HCT116 (cell line): ENCODE results near the gene PAX9. TPM values are rescaled to one million over a fixed set of nuclear protein-coding genes. Genes with fewer than 3 reads are reported as not detected.

Source experiments
- ATAC-seq: fragments of 200-7000 bp; cut with Tn5 transposase; 2 replicates; pipeline ENCODE4 v1.9.1; 2020; ENCODE audit warnings: mild to moderate bottlenecking, moderate library complexity
- BruUV-seq: library from RNA; stranded (reverse); fragments of 400-500 nt; replicated peaks from 2 replicates; lab custom pipeline; 2021; lab: Mats Ljungman, UMichigan
- CTCF ChIA-PET: fragments of 300-600 bp; sonication (Branson Sonifier 250); formaldehyde crosslinking; loops from one replicate; lab custom pipeline; 2021; ENCODE audit warnings: antibody characterized with exemption; lab: Charles Lee
- POLR2A ChIA-PET: fragments of 300-600, 350-600 bp; sonication (Branson Sonifier 250); formaldehyde crosslinking; loops from one replicate; lab custom pipeline; 2021; ENCODE audit warnings: antibody characterized with exemption; lab: Charles Lee
- RAD21 ChIA-PET, 2 experiments: fragments of 300-600 bp; sonication (Branson Sonifier 250); formaldehyde crosslinking; loops; one replicate each; lab custom pipeline; 2023; ENCODE audit warnings: low total read pairs in 2 of 2; ENCODE audit not compliant: uncharacterized antibody in 2 of 2, unreplicated experiment in 2 of 2, low non-redundant PET in 1 of 2; lab: Charles Lee
- DNase-seq: peaks from one replicate; pipeline ENCODE4 v3.0.0-alpha.2; 2010; ENCODE audit warnings: low read depth, low spot score
- H2AFZ ChIP-seq: fragments of 200-600 bp; shearing (Covaris generic), sonication (generic); 2 replicates; pipeline ENCODE4 v1.6.1; 2017; ENCODE audit warnings: low read depth, mixed run types, mixed read lengths, antibody characterized with exemption, low read length; ENCODE audit not compliant: poor library complexity, severe bottlenecking
- H3K27ac ChIP-seq: 2 replicates; pipeline ENCODE4 v1.5.1; 2012; ENCODE audit warnings: low read depth, low read length
- H3K27me3 ChIP-seq: fragments of 200-600 bp; sonication (generic); 2 replicates; pipeline ENCODE4 v1.6.1; 2016; ENCODE audit warnings: mixed run types, low read length, mixed read lengths; ENCODE audit not compliant: insufficient read depth
- H3K36me3 ChIP-seq, 2 experiments: fragments of 200-500 bp in 1 of 2; fragments of 200-600 bp in 1 of 2; sonication (Bioruptor generic) in 1 of 2; sonication (generic) in 1 of 2; 2 replicates each; pipeline versions ENCODE4 v1.5.1 to v1.6.1; 2014 to 2016; ENCODE audit warnings: low read length in 2 of 2, inconsistent platforms in 1 of 2, mixed read lengths in 1 of 2, mixed run types in 1 of 2; ENCODE audit not compliant: insufficient read depth in 2 of 2, control insufficient read depth in 1 of 2
- H3K4me1 ChIP-seq, 2 experiments: fragments of 200-600 bp in 1 of 2; sonication (generic) in 1 of 2; 2 replicates each; pipeline versions ENCODE4 v1.5.1 to v1.6.1; 2012 to 2017; ENCODE audit warnings: low read length in 2 of 2, inconsistent platforms in 1 of 2, mild to moderate bottlenecking in 1 of 2, mixed read lengths in 1 of 2, mixed run types in 1 of 2, moderate library complexity in 1 of 2; ENCODE audit not compliant: insufficient read depth in 2 of 2, control insufficient read depth in 1 of 2
- H3K4me2 ChIP-seq: fragments of 200-600 bp; sonication (generic); 2 replicates; pipeline ENCODE4 v1.6.1; 2017; ENCODE audit warnings: mixed run types, low read length, mixed read lengths
- H3K4me3 ChIP-seq, 2 experiments: fragments of 200-600 bp in 1 of 2; sonication (generic) in 1 of 2; replicated peaks in 1 of 2; 2 replicates each; pipeline ENCODE4 v1.5.1; 2011 to 2016; ENCODE audit warnings: low read length in 2 of 2, control low read depth in 1 of 2, low read depth in 1 of 2, mild to moderate bottlenecking in 1 of 2, mixed read lengths in 1 of 2, mixed run types in 1 of 2
- H3K79me2 ChIP-seq: fragments of 200-600 bp; sonication (generic); 2 replicates; pipeline ENCODE4 v1.6.1; 2017; ENCODE audit warnings: mild to moderate bottlenecking, mixed run types, low read length, moderate library complexity, mixed read lengths; ENCODE audit not compliant: insufficient read depth
- H3K9ac ChIP-seq: fragments of 200-600 bp; sonication (generic); 2 replicates; pipeline ENCODE4 v1.6.1; 2016; ENCODE audit warnings: low read length, mixed read lengths
- H3K9me2 ChIP-seq: fragments of 200-600 bp; sonication (generic), shearing (Covaris generic); 2 replicates; pipeline ENCODE4 v1.6.1; 2017; ENCODE audit warnings: mixed run types, mild to moderate bottlenecking, moderate library complexity; ENCODE audit not compliant: insufficient read depth
- H3K9me3 ChIP-seq, 2 experiments: fragments of 200-500 bp in 1 of 2; fragments of 200-600 bp in 1 of 2; sonication (Bioruptor generic) in 1 of 2; sonication (generic) in 1 of 2; 2 replicates each; pipeline ENCODE4 v1.6.1; 2014 to 2017; ENCODE audit warnings: low read length in 2 of 2, mixed read lengths in 2 of 2, inconsistent platforms in 1 of 2, low read depth in 1 of 2, mild to moderate bottlenecking in 1 of 2, mixed run types in 1 of 2, moderate library complexity in 1 of 2; ENCODE audit not compliant: control insufficient read depth in 1 of 2, insufficient read depth in 1 of 2
- H4K20me1 ChIP-seq: fragments of 200-600 bp; sonication (generic), shearing (Covaris generic); 2 replicates; pipeline ENCODE4 v1.6.1; 2017; ENCODE audit warnings: mixed run types, mild to moderate bottlenecking, moderate library complexity; ENCODE audit not compliant: insufficient read depth
- CBX3 ChIP-seq: IDR thresholded peaks from 2 replicates; pipeline ENCODE4 v1.6.1; 2012; ENCODE audit warnings: low read depth
- CEBPB ChIP-seq: IDR thresholded peaks from 2 replicates; pipeline ENCODE4 v1.6.1; 2012; ENCODE audit warnings: low read depth
- ELF1 ChIP-seq: IDR thresholded peaks from 2 replicates; pipeline ENCODE4 v1.6.1; 2012; ENCODE audit warnings: low read depth, borderline replicate concordance
- EZH2phosphoT487 ChIP-seq: fragments of 200-600 bp; IDR thresholded peaks from 2 replicates; pipeline ENCODE4 v1.6.1; 2018; ENCODE audit warnings: antibody characterized with exemption, borderline replicate concordance
- FOSL1 ChIP-seq: IDR thresholded peaks from 2 replicates; pipeline ENCODE4 v1.6.1; 2012; ENCODE audit warnings: low read depth
- JUND ChIP-seq: IDR thresholded peaks from 2 replicates; pipeline ENCODE4 v1.6.1; 2012
- POLR2AphosphoS5 ChIP-seq: IDR thresholded peaks from 2 replicates; pipeline ENCODE4 v1.6.1; 2011; ENCODE audit warnings: mild to moderate bottlenecking, low read depth, low read length, moderate library complexity
- RAD21 ChIP-seq: IDR thresholded peaks from 2 replicates; pipeline ENCODE4 v1.6.1; 2012; ENCODE audit warnings: low read depth, mild to moderate bottlenecking
- SIN3A ChIP-seq: IDR thresholded peaks from 2 replicates; pipeline ENCODE4 v1.6.1; 2012; ENCODE audit warnings: low read depth
- SRF ChIP-seq: IDR thresholded peaks from 2 replicates; pipeline ENCODE4 v1.6.1; 2012; ENCODE audit warnings: low read depth
- TCF7L2 ChIP-seq: IDR thresholded peaks from 2 replicates; pipeline ENCODE4 v1.7.0; 2011; ENCODE audit warnings: borderline replicate concordance, inconsistent platforms; ENCODE audit not compliant: insufficient read depth, insufficient read length; ENCODE audit errors: extremely low read depth
- YY1 ChIP-seq: IDR thresholded peaks from 2 replicates; pipeline ENCODE4 v1.6.1; 2011; ENCODE audit warnings: low read length, low read depth, moderate library complexity, mild to moderate bottlenecking; ENCODE audit not compliant: insufficient replicate concordance; ENCODE audit errors: extremely low read depth
- ZFX ChIP-seq: fragments of 450-650 bp; IDR thresholded peaks from 2 replicates; pipeline ENCODE4 v1.6.1; 2017
- ZNF274 ChIP-seq: fragments of 200-500 bp; sonication (Bioruptor generic); IDR thresholded peaks from 2 replicates; pipeline ENCODE4 v1.6.1; 2014; ENCODE audit warnings: mild to moderate bottlenecking, low read depth, low read length, inconsistent platforms
- intact Hi-C: fragments of 100-400 bp; cut with micrococcal nuclease; formaldehyde crosslinking; loops from 2 replicates; pipeline ENCODE4 v1.10.0; 2022
- total RNA-seq: library from RNA; stranded (reverse); gene quantifications from one replicate; pipeline ENCODE4 v1.2.1, GENCODE V29; 2021; ENCODE audit not compliant: unreplicated experiment
- TF ChIP-seq, protein P1 (sequence below), 3 experiments: fragments of 200-600 bp in 1 of 3; sonication (generic) in 1 of 3; IDR thresholded peaks in 2 of 3; conservative IDR thresholded peaks in 1 of 3; 2 replicates each; pipeline ENCODE4 v1.5.1; 2012 to 2017; ENCODE audit warnings: low read depth in 2 of 3, low read length in 2 of 3, antibody characterized with exemption in 1 of 3, borderline replicate concordance in 1 of 3, control low read depth in 1 of 3, mild to moderate bottlenecking in 1 of 3, mixed read lengths in 1 of 3, mixed run types in 1 of 3, moderate library complexity in 1 of 3; ENCODE audit not compliant: insufficient read depth in 1 of 3
- TF ChIP-seq, protein P2 (sequence below): IDR thresholded peaks from 2 replicates; pipeline ENCODE4 v1.6.1; 2012; ENCODE audit warnings: low read depth
- TF ChIP-seq, protein P3 (sequence below): IDR thresholded peaks from 2 replicates; pipeline ENCODE4 v1.6.1; 2012

The PAX9 gene
- total RNA-seq, 1 experiment from 2014 or later: 5.2 TPM

DNA sequence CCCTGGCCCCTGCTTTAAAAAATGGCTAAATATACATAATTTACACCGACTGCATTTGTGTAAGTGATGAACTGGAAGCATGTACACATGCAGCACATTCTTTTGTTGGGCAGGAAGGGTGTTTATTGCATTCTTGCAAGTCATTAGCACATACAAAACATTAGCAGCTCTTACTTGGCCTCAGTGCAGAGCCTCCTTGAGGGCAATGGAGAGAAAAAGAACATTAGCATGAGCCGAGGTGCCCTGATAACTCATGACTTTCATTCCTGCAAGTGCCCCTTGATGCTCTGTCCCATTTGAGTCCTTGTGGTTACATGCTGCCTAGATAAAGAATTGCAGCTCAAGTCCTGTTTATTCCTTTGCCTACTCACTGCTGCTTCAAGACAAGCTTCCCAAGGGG is 61.9 kb downstream of the PAX9 start:
- intact Hi-C loops: no loop called here
- CTCF ChIA-PET: interaction anchor here (3.4 kb wide), 1 partner anchor 24 kb away, joined by 8 read pairs; no protein-coding TSS in a partner anchor

DNA sequence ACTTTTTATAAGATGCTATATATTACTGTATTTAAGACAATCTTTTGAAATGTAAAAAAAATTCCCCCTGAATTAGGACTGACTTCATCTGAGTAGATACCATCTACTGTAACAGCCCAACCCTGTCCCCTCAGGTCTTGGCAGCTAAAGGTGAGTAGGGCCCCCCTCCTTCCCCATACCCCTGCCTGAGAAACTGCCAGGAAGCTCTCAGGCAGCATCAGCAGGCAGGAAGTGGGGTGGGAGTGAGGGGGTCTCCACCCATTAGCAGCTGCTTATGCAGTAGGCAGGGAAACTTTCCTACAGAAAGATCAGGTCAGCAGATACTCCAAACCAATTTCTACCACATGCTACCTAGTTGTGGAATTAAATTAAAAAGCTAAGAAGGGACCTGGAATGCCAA is 62.5 kb downstream of the PAX9 start:
- H3K9ac ChIP-seq: no peak overlapping the region
- no peak overlapping the region for H3K4me3 ChIP-seq
- ChIA-PET POLR2A (no interaction called here), RAD21 (no interaction called here), CTCF (interaction anchor here (3.4 kb wide), 1 partner anchor 23 kb away, joined by 8 read pairs; no protein-coding TSS in a partner anchor)
- no TSS peak for BruUV-seq
- no peaks in the 10 kb centered on the region for H3K4me1 ChIP-seq
- no peaks in the 10 kb centered on the region for H3K9me2 ChIP-seq
- no peaks in the 10 kb centered on the region for H4K20me1 ChIP-seq
- H2AFZ ChIP-seq: no peak overlapping the region
- H3K27ac ChIP-seq: no peak overlapping the region
- TF ChIP-seq YY1: no peak
- TF ChIP-seq ELF1: no peak
- no peak for TF ChIP-seq POLR2AphosphoS5
- no peak for TF ChIP-seq TCF7L2
- TF ChIP-seq CEBPB: no peak
- no peak for TF ChIP-seq SRF
- no peak for TF ChIP-seq JUND
- TF ChIP-seq, protein P1, sequence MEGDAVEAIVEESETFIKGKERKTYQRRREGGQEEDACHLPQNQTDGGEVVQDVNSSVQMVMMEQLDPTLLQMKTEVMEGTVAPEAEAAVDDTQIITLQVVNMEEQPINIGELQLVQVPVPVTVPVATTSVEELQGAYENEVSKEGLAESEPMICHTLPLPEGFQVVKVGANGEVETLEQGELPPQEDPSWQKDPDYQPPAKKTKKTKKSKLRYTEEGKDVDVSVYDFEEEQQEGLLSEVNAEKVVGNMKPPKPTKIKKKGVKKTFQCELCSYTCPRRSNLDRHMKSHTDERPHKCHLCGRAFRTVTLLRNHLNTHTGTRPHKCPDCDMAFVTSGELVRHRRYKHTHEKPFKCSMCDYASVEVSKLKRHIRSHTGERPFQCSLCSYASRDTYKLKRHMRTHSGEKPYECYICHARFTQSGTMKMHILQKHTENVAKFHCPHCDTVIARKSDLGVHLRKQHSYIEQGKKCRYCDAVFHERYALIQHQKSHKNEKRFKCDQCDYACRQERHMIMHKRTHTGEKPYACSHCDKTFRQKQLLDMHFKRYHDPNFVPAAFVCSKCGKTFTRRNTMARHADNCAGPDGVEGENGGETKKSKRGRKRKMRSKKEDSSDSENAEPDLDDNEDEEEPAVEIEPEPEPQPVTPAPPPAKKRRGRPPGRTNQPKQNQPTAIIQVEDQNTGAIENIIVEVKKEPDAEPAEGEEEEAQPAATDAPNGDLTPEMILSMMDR (IDR thresholded peaks at IDR 0.05 in 2 of 3, conservative IDR thresholded peaks at IDR 0.05 in 1 of 3; ENCODE audit: borderline replicate concordance in 1 of 3, insufficient read depth in 1 of 3, low read depth in 2 of 3, low read length in 2 of 3): no peak
- no peak for TF ChIP-seq SIN3A
- no peak for TF ChIP-seq RAD21
- TF ChIP-seq, protein P2, sequence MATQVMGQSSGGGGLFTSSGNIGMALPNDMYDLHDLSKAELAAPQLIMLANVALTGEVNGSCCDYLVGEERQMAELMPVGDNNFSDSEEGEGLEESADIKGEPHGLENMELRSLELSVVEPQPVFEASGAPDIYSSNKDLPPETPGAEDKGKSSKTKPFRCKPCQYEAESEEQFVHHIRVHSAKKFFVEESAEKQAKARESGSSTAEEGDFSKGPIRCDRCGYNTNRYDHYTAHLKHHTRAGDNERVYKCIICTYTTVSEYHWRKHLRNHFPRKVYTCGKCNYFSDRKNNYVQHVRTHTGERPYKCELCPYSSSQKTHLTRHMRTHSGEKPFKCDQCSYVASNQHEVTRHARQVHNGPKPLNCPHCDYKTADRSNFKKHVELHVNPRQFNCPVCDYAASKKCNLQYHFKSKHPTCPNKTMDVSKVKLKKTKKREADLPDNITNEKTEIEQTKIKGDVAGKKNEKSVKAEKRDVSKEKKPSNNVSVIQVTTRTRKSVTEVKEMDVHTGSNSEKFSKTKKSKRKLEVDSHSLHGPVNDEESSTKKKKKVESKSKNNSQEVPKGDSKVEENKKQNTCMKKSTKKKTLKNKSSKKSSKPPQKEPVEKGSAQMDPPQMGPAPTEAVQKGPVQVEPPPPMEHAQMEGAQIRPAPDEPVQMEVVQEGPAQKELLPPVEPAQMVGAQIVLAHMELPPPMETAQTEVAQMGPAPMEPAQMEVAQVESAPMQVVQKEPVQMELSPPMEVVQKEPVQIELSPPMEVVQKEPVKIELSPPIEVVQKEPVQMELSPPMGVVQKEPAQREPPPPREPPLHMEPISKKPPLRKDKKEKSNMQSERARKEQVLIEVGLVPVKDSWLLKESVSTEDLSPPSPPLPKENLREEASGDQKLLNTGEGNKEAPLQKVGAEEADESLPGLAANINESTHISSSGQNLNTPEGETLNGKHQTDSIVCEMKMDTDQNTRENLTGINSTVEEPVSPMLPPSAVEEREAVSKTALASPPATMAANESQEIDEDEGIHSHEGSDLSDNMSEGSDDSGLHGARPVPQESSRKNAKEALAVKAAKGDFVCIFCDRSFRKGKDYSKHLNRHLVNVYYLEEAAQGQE: no peak
- TF ChIP-seq ZFX: no peak
- DNase-seq (no peak), ATAC-seq (no peak)
- intact Hi-C loops: no loop called here
- no peaks in the 10 kb centered on the region for H3K36me3 ChIP-seq
- H3K79me2 ChIP-seq: no peaks in the 10 kb centered on the region
- no peaks in the 10 kb centered on the region for H3K27me3 ChIP-seq
- no peak overlapping the region for H3K4me2 ChIP-seq
- no peaks in the 10 kb centered on the region for H3K9me3 ChIP-seq

More for the DNA sequence above, 61.9 kb downstream of the PAX9 start:
- BruUV-seq: no TSS peak
- Histone ChIP-seq H3K9me2 (no peaks in the 10 kb centered on the region), H3K27ac (no peak overlapping the region), H3K79me2 (no peaks in the 10 kb centered on the region), H3K4me1 (no peaks in the 10 kb centered on the region), H3K36me3 (no peaks in the 10 kb centered on the region), H3K4me2 (no peak overlapping the region), H3K9me3 (no peaks in the 10 kb centered on the region), H4K20me1 (no peaks in the 10 kb centered on the region), H3K4me3 (no peak overlapping the region), H3K9ac (no peak overlapping the region), H3K27me3 (no peaks in the 10 kb centered on the region), H2AFZ (no peak overlapping the region)
- no peak for TF ChIP-seq SRF
- TF ChIP-seq ZNF274: no peak
- no peak for TF ChIP-seq EZH2phosphoT487
- no peak for TF ChIP-seq RAD21
- no peak for TF ChIP-seq CBX3
- TF ChIP-seq, protein P3, sequence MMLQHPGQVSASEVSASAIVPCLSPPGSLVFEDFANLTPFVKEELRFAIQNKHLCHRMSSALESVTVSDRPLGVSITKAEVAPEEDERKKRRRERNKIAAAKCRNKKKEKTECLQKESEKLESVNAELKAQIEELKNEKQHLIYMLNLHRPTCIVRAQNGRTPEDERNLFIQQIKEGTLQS: no peak
- no peak for TF ChIP-seq ZFX
- TF ChIP-seq JUND: no peak
- TF ChIP-seq FOSL1: no peak
- RAD21 ChIA-PET: no interaction called here
- DNase-seq: no peak
- POLR2A ChIA-PET: no interaction called here
- ATAC-seq: no peak
